WTC11 (cell line): ENCODE data around the gene SYCP1. TPM values are rescaled to one million over a fixed set of nuclear protein-coding genes. Genes with fewer than 3 reads are reported as not detected.

ENCODE experiments used
- ATAC-seq: fragments of 200-7000 bp; cut with Tn5 transposase; 2 replicates; pipeline ENCODE4 v1.10.0; 2021; ENCODE audit warnings: mild to moderate bottlenecking, moderate library complexity
- CTCF ChIA-PET: fragments of 300-600 bp; sonication (Branson Sonifier 250); formaldehyde crosslinking; loops from one replicate; lab custom pipeline; 2021; ENCODE audit warnings: antibody characterized with exemption; lab: Charles Lee
- POLR2A ChIA-PET: fragments of 350-600 bp; sonication (Branson Sonifier 250); formaldehyde crosslinking; loops from one replicate; lab custom pipeline; 2021; ENCODE audit warnings: antibody characterized with exemption; lab: Charles Lee
- DNase-seq: peaks from one replicate; pipeline ENCODE4 v3.0.0; 2021; ENCODE audit warnings: low spot score
- H3K27ac Mint-ChIP-seq: 2 replicates; pipeline ENCODE4 v1.8.0; 2021; ENCODE audit warnings: mixed read lengths
- H3K27me3 Mint-ChIP-seq: 2 replicates; pipeline ENCODE4 v1.8.0; 2021; ENCODE audit warnings: low read depth, mild to moderate bottlenecking, moderate library complexity, mixed read lengths
- H3K36me3 Mint-ChIP-seq: 2 replicates; pipeline ENCODE4 v1.8.0; 2021; ENCODE audit warnings: mixed read lengths
- H3K4me1 Mint-ChIP-seq: 2 replicates; pipeline ENCODE4 v1.8.0; 2022; ENCODE audit warnings: mixed read lengths
- H3K4me3 Mint-ChIP-seq: 2 replicates; pipeline ENCODE4 v1.8.0; 2021; ENCODE audit warnings: mild to moderate bottlenecking, moderate library complexity, mixed read lengths
- H3K9me3 Mint-ChIP-seq: 2 replicates; pipeline ENCODE4 v1.8.0; 2021; ENCODE audit warnings: mixed read lengths
- ATF1 ChIP-seq: sonication (generic); formaldehyde crosslinking; IDR thresholded peaks from 2 replicates; pipeline ENCODE4 v1.8.1; 2023; ENCODE audit warnings: mild to moderate bottlenecking, moderate library complexity, missing genetic modification reagents
- ATF2 ChIP-seq: sonication (generic); formaldehyde crosslinking; IDR thresholded peaks from 2 replicates; pipeline ENCODE4 v1.8.1; 2022; ENCODE audit warnings: low read depth, missing genetic modification reagents, borderline replicate concordance
- ATF3 ChIP-seq: sonication (generic); formaldehyde crosslinking; conservative IDR thresholded peaks from 2 replicates; pipeline ENCODE4 v1.8.1; 2022; ENCODE audit warnings: mild to moderate bottlenecking, missing genetic modification reagents
- CDX4 ChIP-seq: fragments of 250-450 bp; sonication (Bioruptor Pico); IDR thresholded peaks from 2 replicates; pipeline ENCODE4 v1.9.0; 2021; ENCODE audit warnings: moderate library complexity, mild to moderate bottlenecking, inconsistent platforms, borderline replicate concordance
- ESRRA ChIP-seq: sonication (generic); formaldehyde crosslinking; IDR thresholded peaks from 2 replicates; pipeline ENCODE4 v1.8.1; 2022; ENCODE audit warnings: mild to moderate bottlenecking, missing genetic modification reagents, borderline replicate concordance
- JUN ChIP-seq: sonication (generic); formaldehyde crosslinking; IDR thresholded peaks from 2 replicates; pipeline ENCODE4 v1.8.0; 2023; ENCODE audit warnings: mild to moderate bottlenecking, missing genetic modification reagents
- NFE2L1 ChIP-seq: sonication (generic); formaldehyde crosslinking; IDR thresholded peaks from 2 replicates; pipeline ENCODE4 v1.8.1; 2023; ENCODE audit warnings: missing genetic modification reagents
- PRDM15 ChIP-seq: sonication (generic); formaldehyde crosslinking; IDR thresholded peaks from 2 replicates; pipeline ENCODE4 v1.8.0; 2022; ENCODE audit warnings: missing genetic modification reagents
- SMAD4 ChIP-seq: sonication (generic); formaldehyde crosslinking; IDR thresholded peaks from 2 replicates; pipeline ENCODE4 v1.8.0; 2022; ENCODE audit warnings: mild to moderate bottlenecking, missing genetic modification reagents
- TEAD4 ChIP-seq: sonication (generic); formaldehyde crosslinking; IDR thresholded peaks from 2 replicates; pipeline ENCODE4 v1.8.0; 2022; ENCODE audit warnings: mild to moderate bottlenecking, missing genetic modification reagents
- ZNF396 ChIP-seq: fragments of 250-450 bp; sonication (Bioruptor Pico); IDR thresholded peaks from 2 replicates; pipeline ENCODE4 v1.8.0; 2021; ENCODE audit warnings: mild to moderate bottlenecking, moderate library complexity, borderline replicate concordance
- total RNA-seq: library from RNA; stranded (reverse); gene quantifications from 3 replicates; pipeline ENCODE4 v1.2.3, GENCODE V29; 2021
- TF ChIP-seq, protein P1 (sequence below): fragments of 250-450 bp; sonication (Bioruptor Pico); IDR thresholded peaks from 2 replicates; pipeline ENCODE4 v1.9.0; 2021; ENCODE audit warnings: mild to moderate bottlenecking

SYCP1 gene
- total RNA-seq, 1 experiment from 2014 or later, result not detected

GRCh38 chr1:114844270-114844669, 10.4 kb upstream of the SYCP1 start (continued):
- TF ChIP-seq PRDM15 (CRISPR knock-in tag) (no peak), NFE2L1 (no peak), ESRRA (CRISPR knock-in tag) (no peak), ZNF396 (CRISPR knock-in tag) (no peak), TEAD4 (no peak)

- ChIA-PET POLR2A (no interaction called here), CTCF (interaction anchor here (0.7 kb wide), 1 partner anchor 8 kb away, joined by 3 read pairs; no protein-coding TSS in a partner anchor)
- DNase-seq, result no peak
- H3K27me3 Mint-ChIP-seq, result peaks cover 35% of the 10 kb centered on the region
- no peak overlapping the region for H3K27ac Mint-ChIP-seq
- no peak overlapping the region for H3K4me3 Mint-ChIP-seq
- no peak for TF ChIP-seq JUN
- TF ChIP-seq NFE2L1, result no peak
- TF ChIP-seq ATF3 (CRISPR knock-in tag), result no peak
- TF ChIP-seq SMAD4 (CRISPR knock-in tag), result no peak
- TF ChIP-seq CDX4 (CRISPR knock-in tag), result no peak
- TF ChIP-seq ATF2 (CRISPR knock-in tag), result no peak
- TF ChIP-seq, protein P1, sequence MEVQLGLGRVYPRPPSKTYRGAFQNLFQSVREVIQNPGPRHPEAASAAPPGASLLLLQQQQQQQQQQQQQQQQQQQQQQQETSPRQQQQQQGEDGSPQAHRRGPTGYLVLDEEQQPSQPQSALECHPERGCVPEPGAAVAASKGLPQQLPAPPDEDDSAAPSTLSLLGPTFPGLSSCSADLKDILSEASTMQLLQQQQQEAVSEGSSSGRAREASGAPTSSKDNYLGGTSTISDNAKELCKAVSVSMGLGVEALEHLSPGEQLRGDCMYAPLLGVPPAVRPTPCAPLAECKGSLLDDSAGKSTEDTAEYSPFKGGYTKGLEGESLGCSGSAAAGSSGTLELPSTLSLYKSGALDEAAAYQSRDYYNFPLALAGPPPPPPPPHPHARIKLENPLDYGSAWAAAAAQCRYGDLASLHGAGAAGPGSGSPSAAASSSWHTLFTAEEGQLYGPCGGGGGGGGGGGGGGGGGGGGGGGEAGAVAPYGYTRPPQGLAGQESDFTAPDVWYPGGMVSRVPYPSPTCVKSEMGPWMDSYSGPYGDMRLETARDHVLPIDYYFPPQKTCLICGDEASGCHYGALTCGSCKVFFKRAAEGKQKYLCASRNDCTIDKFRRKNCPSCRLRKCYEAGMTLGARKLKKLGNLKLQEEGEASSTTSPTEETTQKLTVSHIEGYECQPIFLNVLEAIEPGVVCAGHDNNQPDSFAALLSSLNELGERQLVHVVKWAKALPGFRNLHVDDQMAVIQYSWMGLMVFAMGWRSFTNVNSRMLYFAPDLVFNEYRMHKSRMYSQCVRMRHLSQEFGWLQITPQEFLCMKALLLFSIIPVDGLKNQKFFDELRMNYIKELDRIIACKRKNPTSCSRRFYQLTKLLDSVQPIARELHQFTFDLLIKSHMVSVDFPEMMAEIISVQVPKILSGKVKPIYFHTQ (CRISPR knock-in tag), result no peak
- TF ChIP-seq ATF1 (CRISPR knock-in tag), result no peak
- TF ChIP-seq ESRRA (CRISPR knock-in tag), result no peak
- TF ChIP-seq PRDM15 (CRISPR knock-in tag), result no peak
- H3K4me1 Mint-ChIP-seq, result peaks cover 8% of the 10 kb centered on the region
- no peaks in the 10 kb centered on the region for H3K36me3 Mint-ChIP-seq
- no peak for ATAC-seq
- peaks cover 4% of the 10 kb centered on the region for H3K9me3 Mint-ChIP-seq
Observed at GRCh38 chr1:114853584-114853983, 1.1 kb upstream of the SYCP1 start.
